Ovary (tissue), 1 donor: ENCODE data around the gene WDR7.

Source experiments
- EP300 ChIP-seq: sonication (generic); formaldehyde crosslinking; IDR thresholded peaks from one replicate; pipeline ENCODE4 v1.6.1; 2017; ENCODE audit warnings: antibody characterized with exemption
- POLR2A ChIP-seq: fragments of 450-650 bp; IDR thresholded peaks from one replicate; pipeline ENCODE4 v1.6.1; 2017; ENCODE audit warnings: antibody characterized with exemption, mild to moderate bottlenecking, moderate library complexity

- TF ChIP-seq POLR2A: no peak
- TF ChIP-seq EP300: no peak
These were observed 344.5 kb downstream of the WDR7 start for GRCh38 chr18:56995579-56996188.
